ENCODE data around the gene CCNY. TPM values are rescaled to one million over a fixed set of nuclear protein-coding genes. Genes with fewer than 3 reads are reported as not detected.

Gene CCNY
- total RNA-seq, 1 experiment from 2014 or later, result 51.9 TPM

GRCh38 chr10:35486297-35486990 lies 150.1 kb downstream of the CCNY start:
- Histone ChIP-seq H3K9me3 (ENCODE audit: control insufficient read depth, insufficient read depth, low read depth, low read length) (no peaks in the 10 kb centered on the region), H3K27me3 (ENCODE audit: control insufficient read depth, insufficient read depth, low read length) (no peaks in the 10 kb centered on the region), H3K27ac (ENCODE audit: low read length) (no peak overlapping the region), H3K36me3 (ENCODE audit: control insufficient read depth, insufficient read depth, low read length) (no peaks in the 10 kb centered on the region), H3K4me1 (ENCODE audit: control insufficient read depth, insufficient read depth, low read length) (no peaks in the 10 kb centered on the region), H3K4me3 (ENCODE audit: low read depth in 2 of 2, low read length in 2 of 2) (no peak overlapping the region)
- POLR2A ChIA-PET, result no interaction called here
- intact Hi-C loops (cut with micrococcal nuclease; ENCODE audit: unreplicated experiment), result no loop called here
- in situ Hi-C loops (cut with HindIII; ENCODE audit: low pct_unique_long_range_greater_than_20kb, low sequenced_read_pairs), result no loop called here
- CTCF ChIA-PET, result no interaction called here
- no peak for ATAC-seq
- TF ChIP-seq SIN3A (IDR thresholded peaks at IDR 0.05; ENCODE audit: borderline replicate concordance, insufficient read depth, low read depth, low read length), result no peak
- no peak for TF ChIP-seq CTCF (IDR thresholded peaks at IDR 0.05)
- TF ChIP-seq POLR2AphosphoS5 (IDR thresholded peaks at IDR 0.05; ENCODE audit: low read depth, low read length), result no peak
- no peak for TF ChIP-seq TCF7L2 (IDR thresholded peaks at IDR 0.05; ENCODE audit: low read depth, low read length)
- no peak for TF ChIP-seq REST (IDR thresholded peaks at IDR 0.05; ENCODE audit: insufficient read depth in 1 of 2, low read depth in 2 of 2, low read length in 1 of 2)
- DNase-seq (ENCODE audit: low read depth, low spot score), result no peak
- no TSS peak for BruUV-seq (replicated peaks)

GRCh38 chr10:35487336-35488034 lies 151.2 kb downstream of the CCNY start:
- no peak for ATAC-seq
- BruUV-seq (replicated peaks), result no TSS peak
- TF ChIP-seq POLR2AphosphoS5 (IDR thresholded peaks at IDR 0.05; ENCODE audit: low read depth, low read length) (no peak), REST (IDR thresholded peaks at IDR 0.05; ENCODE audit: insufficient read depth in 1 of 2, low read depth in 2 of 2, low read length in 1 of 2) (no peak), TCF7L2 (IDR thresholded peaks at IDR 0.05; ENCODE audit: low read depth, low read length) (no peak), SIN3A (IDR thresholded peaks at IDR 0.05; ENCODE audit: borderline replicate concordance, insufficient read depth, low read depth, low read length) (no peak), CTCF (IDR thresholded peaks at IDR 0.05) (no peak)
- Histone ChIP-seq H3K4me1 (ENCODE audit: control insufficient read depth, insufficient read depth, low read length) (no peaks in the 10 kb centered on the region), H3K9me3 (ENCODE audit: control insufficient read depth, insufficient read depth, low read depth, low read length) (no peaks in the 10 kb centered on the region), H3K27me3 (ENCODE audit: control insufficient read depth, insufficient read depth, low read length) (no peaks in the 10 kb centered on the region), H3K4me3 (ENCODE audit: low read depth in 2 of 2, low read length in 2 of 2) (no peak overlapping the region), H3K36me3 (ENCODE audit: control insufficient read depth, insufficient read depth, low read length) (no peaks in the 10 kb centered on the region), H3K27ac (ENCODE audit: low read length) (no peak overlapping the region)
- ChIA-PET POLR2A (no interaction called here), CTCF (no interaction called here)
- in situ Hi-C loops (cut with HindIII; ENCODE audit: low pct_unique_long_range_greater_than_20kb, low sequenced_read_pairs) (no loop called here), intact Hi-C loops (cut with micrococcal nuclease; ENCODE audit: unreplicated experiment) (no loop called here)
- DNase-seq (ENCODE audit: low read depth, low spot score), result no peak

Measured in Panc1 (cell line).